ENCODE data around the gene ITGA6. TPM values are rescaled to one million over a fixed set of nuclear protein-coding genes. Genes with fewer than 3 reads are reported as not detected.
"Not testable (repeated sequence)": the region's sequence is repeated elsewhere in the genome, so short reads cannot be mapped to it uniquely, and the experiment has no call there.

Gene ITGA6
- polyA plus RNA-seq, 1 experiment: 14.8 TPM

GRCh38 chr2:172540421-172540820, 113.0 kb downstream of the ITGA6 start:
- no peak for TF ChIP-seq CTCF (IDR thresholded peaks at IDR 0.05; ENCODE audit: low read depth, low read length)
- Histone ChIP-seq H3K4me3 (ENCODE audit: low read depth, low read length) (no peak overlapping the region), H3K27ac (ENCODE audit: low read depth, low read length) (no peak overlapping the region), H3K9me3 (ENCODE audit: control insufficient read depth, insufficient read depth, low read length) (peaks cover 22% of the 10 kb centered on the region), H3K27me3 (ENCODE audit: control insufficient read depth, insufficient read depth, low read length) (no peaks in the 10 kb centered on the region)
- CTCF ChIA-PET: no interaction called here
- POLR2A ChIA-PET: interaction anchor here (0.7 kb wide), 2 partner anchors 72 to 84 kb away, joined by 3 to 5 read pairs; no protein-coding TSS in a partner anchor
- no peak for DNase-seq (ENCODE audit: low read depth, low spot score)

GRCh38 chr2:172545408-172546075, 118.2 kb downstream of the ITGA6 start:
- TF ChIP-seq CTCF (IDR thresholded peaks at IDR 0.05; ENCODE audit: low read depth, low read length): no peak
- Histone ChIP-seq H3K27ac (ENCODE audit: low read depth, low read length) (no peak overlapping the region), H3K27me3 (ENCODE audit: control insufficient read depth, insufficient read depth, low read length) (no peaks in the 10 kb centered on the region), H3K9me3 (ENCODE audit: control insufficient read depth, insufficient read depth, low read length) (peaks cover 14% of the 10 kb centered on the region), H3K4me3 (ENCODE audit: low read depth, low read length) (no peak overlapping the region)
- no peak for DNase-seq (ENCODE audit: low read depth, low spot score)
- ChIA-PET POLR2A (interaction anchor here (0.7 kb wide), 1 partner anchor 118 kb away, joined by 3 read pairs; the partner anchor contains the start of gene ITGA6), CTCF (no interaction called here)

DNA sequence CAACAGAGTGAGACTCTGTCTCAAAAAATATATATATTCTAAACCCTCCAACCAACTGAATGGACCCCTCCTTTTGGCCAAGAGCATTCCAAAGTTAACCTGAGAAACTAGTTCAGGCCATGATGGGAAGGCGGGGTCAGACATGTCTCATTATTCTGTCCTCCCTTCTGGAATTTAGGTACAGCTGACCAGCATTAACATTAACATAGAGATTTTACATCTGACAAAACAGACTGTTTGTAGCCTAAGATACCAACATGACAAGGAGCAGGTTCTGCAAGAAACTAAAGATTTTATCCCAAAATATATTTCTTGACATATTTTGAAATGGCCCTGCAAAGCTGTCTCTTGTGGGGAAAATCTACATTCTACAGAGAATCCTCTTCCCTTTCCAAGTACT, 121.7 kb downstream of the ITGA6 start:
- Histone ChIP-seq H3K9me3 (ENCODE audit: control insufficient read depth, insufficient read depth, low read length) (peaks cover 11% of the 10 kb centered on the region), H3K27me3 (ENCODE audit: control insufficient read depth, insufficient read depth, low read length) (no peaks in the 10 kb centered on the region), H3K4me3 (ENCODE audit: low read depth, low read length) (no peak overlapping the region), H3K27ac (ENCODE audit: low read depth, low read length) (no peak overlapping the region)
- no peak for DNase-seq (ENCODE audit: low read depth, low spot score)
- ChIA-PET CTCF (no interaction called here), POLR2A (no interaction called here)
- no peak for TF ChIP-seq CTCF (IDR thresholded peaks at IDR 0.05; ENCODE audit: low read depth, low read length)

GRCh38 chr2:172549802-172550201, 122.4 kb downstream of the ITGA6 start:
- H3K9me3 ChIP-seq (ENCODE audit: control insufficient read depth, insufficient read depth, low read length); H3K27ac ChIP-seq (ENCODE audit: low read depth, low read length); POLR2A ChIA-PET; DNase-seq (ENCODE audit: low read depth, low spot score); CTCF ChIA-PET; H3K27me3 ChIP-seq (ENCODE audit: control insufficient read depth, insufficient read depth, low read length); H3K4me3 ChIP-seq (ENCODE audit: low read depth, low read length): not testable (repeated sequence)

GRCh38 chr2:172550419-172550818, 123.0 kb downstream of the ITGA6 start:
- Histone ChIP-seq H3K27me3 (ENCODE audit: control insufficient read depth, insufficient read depth, low read length) (no peaks in the 10 kb centered on the region), H3K4me3 (ENCODE audit: low read depth, low read length) (no peak overlapping the region), H3K27ac (ENCODE audit: low read depth, low read length) (no peak overlapping the region), H3K9me3 (ENCODE audit: control insufficient read depth, insufficient read depth, low read length) (peaks cover 9% of the 10 kb centered on the region)
- ChIA-PET POLR2A (no interaction called here), CTCF (no interaction called here)
- DNase-seq (ENCODE audit: low read depth, low spot score): no peak
- TF ChIP-seq CTCF (IDR thresholded peaks at IDR 0.05; ENCODE audit: low read depth, low read length): no peak

All from AG04450 (cell line).